ENCODE results near the gene HDAC9.

DNA sequence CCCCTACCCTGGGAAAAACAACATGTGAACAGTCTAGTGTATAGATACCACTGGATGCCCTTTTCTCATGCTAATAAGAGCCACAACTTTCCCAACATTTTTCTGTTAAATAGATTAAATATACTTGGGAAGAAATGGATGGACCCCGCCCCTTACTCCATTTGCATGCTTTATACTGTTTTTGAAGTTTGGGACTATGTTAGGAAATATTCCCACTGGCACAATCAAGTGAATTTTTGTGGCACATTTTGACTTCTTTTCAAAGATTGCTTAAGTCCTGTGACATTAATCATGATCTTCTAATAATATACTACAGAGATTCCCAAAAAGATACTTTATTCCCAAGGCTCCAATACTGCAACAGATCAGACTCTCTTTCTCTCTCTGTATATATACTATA is 405.3 kb downstream of the HDAC9 start:
- TF ChIP-seq, protein P1, sequence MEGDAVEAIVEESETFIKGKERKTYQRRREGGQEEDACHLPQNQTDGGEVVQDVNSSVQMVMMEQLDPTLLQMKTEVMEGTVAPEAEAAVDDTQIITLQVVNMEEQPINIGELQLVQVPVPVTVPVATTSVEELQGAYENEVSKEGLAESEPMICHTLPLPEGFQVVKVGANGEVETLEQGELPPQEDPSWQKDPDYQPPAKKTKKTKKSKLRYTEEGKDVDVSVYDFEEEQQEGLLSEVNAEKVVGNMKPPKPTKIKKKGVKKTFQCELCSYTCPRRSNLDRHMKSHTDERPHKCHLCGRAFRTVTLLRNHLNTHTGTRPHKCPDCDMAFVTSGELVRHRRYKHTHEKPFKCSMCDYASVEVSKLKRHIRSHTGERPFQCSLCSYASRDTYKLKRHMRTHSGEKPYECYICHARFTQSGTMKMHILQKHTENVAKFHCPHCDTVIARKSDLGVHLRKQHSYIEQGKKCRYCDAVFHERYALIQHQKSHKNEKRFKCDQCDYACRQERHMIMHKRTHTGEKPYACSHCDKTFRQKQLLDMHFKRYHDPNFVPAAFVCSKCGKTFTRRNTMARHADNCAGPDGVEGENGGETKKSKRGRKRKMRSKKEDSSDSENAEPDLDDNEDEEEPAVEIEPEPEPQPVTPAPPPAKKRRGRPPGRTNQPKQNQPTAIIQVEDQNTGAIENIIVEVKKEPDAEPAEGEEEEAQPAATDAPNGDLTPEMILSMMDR (IDR thresholded peaks at IDR 0.05) = no peak
- TF ChIP-seq, protein P2, sequence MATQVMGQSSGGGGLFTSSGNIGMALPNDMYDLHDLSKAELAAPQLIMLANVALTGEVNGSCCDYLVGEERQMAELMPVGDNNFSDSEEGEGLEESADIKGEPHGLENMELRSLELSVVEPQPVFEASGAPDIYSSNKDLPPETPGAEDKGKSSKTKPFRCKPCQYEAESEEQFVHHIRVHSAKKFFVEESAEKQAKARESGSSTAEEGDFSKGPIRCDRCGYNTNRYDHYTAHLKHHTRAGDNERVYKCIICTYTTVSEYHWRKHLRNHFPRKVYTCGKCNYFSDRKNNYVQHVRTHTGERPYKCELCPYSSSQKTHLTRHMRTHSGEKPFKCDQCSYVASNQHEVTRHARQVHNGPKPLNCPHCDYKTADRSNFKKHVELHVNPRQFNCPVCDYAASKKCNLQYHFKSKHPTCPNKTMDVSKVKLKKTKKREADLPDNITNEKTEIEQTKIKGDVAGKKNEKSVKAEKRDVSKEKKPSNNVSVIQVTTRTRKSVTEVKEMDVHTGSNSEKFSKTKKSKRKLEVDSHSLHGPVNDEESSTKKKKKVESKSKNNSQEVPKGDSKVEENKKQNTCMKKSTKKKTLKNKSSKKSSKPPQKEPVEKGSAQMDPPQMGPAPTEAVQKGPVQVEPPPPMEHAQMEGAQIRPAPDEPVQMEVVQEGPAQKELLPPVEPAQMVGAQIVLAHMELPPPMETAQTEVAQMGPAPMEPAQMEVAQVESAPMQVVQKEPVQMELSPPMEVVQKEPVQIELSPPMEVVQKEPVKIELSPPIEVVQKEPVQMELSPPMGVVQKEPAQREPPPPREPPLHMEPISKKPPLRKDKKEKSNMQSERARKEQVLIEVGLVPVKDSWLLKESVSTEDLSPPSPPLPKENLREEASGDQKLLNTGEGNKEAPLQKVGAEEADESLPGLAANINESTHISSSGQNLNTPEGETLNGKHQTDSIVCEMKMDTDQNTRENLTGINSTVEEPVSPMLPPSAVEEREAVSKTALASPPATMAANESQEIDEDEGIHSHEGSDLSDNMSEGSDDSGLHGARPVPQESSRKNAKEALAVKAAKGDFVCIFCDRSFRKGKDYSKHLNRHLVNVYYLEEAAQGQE (IDR thresholded peaks at IDR 0.05; ENCODE audit: insufficient read depth in 1 of 2, low read depth in 2 of 2, low read length in 1 of 2) = no peak
- TF ChIP-seq POLR2AphosphoS5 (IDR thresholded peaks at IDR 0.05; ENCODE audit: low read depth, low read length) = no peak
